Kidney (tissue), 14 donors: ENCODE measurements around the gene CNOT3. TPM values are rescaled to one million over a fixed set of nuclear protein-coding genes. Genes with fewer than 3 reads are reported as not detected.

ENCODE experiments used
- DNase-seq, 5 donors: peaks; one replicate each; pipeline ENCODE4 v3.0.0-alpha.2; 2013 to 2020
- FAIRE-seq: peaks from 2 replicates; lab custom pipeline; 2012; peaks lifted over from hg19 to GRCh38; lab: Jason Lieb, UNC
- H3K27ac ChIP-seq, 2 donors: one replicate each; pipeline ENCODE4 v1.7.0; 2013; ENCODE audit warnings: low read depth in 2 of 2, low read length in 2 of 2, inconsistent platforms in 1 of 2
- H3K27me3 ChIP-seq: one replicate; pipeline ENCODE4 v1.7.1; 2013; ENCODE audit warnings: low read length, inconsistent platforms; ENCODE audit not compliant: control insufficient read depth, insufficient read depth
- H3K36me3 ChIP-seq, 3 donors: one replicate each; pipeline versions ENCODE4 v1.7.0 to v1.7.1; 2013; ENCODE audit warnings: low read length in 3 of 3, control low read depth in 1 of 3, inconsistent platforms in 1 of 3; ENCODE audit not compliant: insufficient read depth in 3 of 3, control insufficient read depth in 2 of 3
- H3K4me1 ChIP-seq, 3 donors: one replicate each; pipeline versions ENCODE4 v1.7.0 to v1.7.1; 2013; ENCODE audit warnings: low read length in 3 of 3, inconsistent platforms in 1 of 3, low read depth in 1 of 3; ENCODE audit not compliant: control insufficient read depth in 2 of 3, insufficient read depth in 2 of 3
- H3K4me3 ChIP-seq, 3 donors: one replicate each; pipeline versions ENCODE4 v1.7.0 to v1.8.1; 2013; ENCODE audit warnings: low read length in 3 of 3, control low read depth in 1 of 3, inconsistent platforms in 1 of 3
- H3K9ac ChIP-seq, 3 donors: one replicate each; pipeline versions ENCODE4 v1.7.0 to v1.7.1; 2013; ENCODE audit warnings: low read length in 3 of 3, control low read depth in 1 of 3, inconsistent platforms in 1 of 3
- H3K9me3 ChIP-seq, 3 donors: one replicate each; pipeline versions ENCODE4 v1.7.0 to v1.7.1; 2013; ENCODE audit warnings: low read length in 3 of 3, control low read depth in 1 of 3, inconsistent platforms in 1 of 3; ENCODE audit not compliant: control insufficient read depth in 2 of 3, insufficient read depth in 1 of 3
- intact Hi-C: fragments of 100-400 bp; cut with DNase I; formaldehyde crosslinking; loops from one replicate; pipeline ENCODE4 v1.11.1; 2022
- polyA plus RNA-seq: library from polyadenylated mRNA; stranded (reverse); fragments of 350-450 nt; fragmentation: Illumina TruSeq; extraction: RNeasy Lipid Tissue Mini Kit (QIAGEN cat#74804); gene quantifications from one replicate; pipeline ENCODE4 v1.2.3, GENCODE V29; 2014; ENCODE audit warnings: low read depth, low replicate concordance; ENCODE audit not compliant: insufficient read depth
- total RNA-seq: library from RNA; stranded (reverse); fragmentation: NEBNext Ultra II Directional; extraction: Animal tissue kit (Norgen Biotek cat#: 25700); gene quantifications from one replicate; pipeline ENCODE4 v1.2.1, GENCODE V29; 2021
- TF ChIP-seq, protein P1 (sequence below): IDR thresholded peaks from 3 replicates; pipeline ENCODE4 v1.5.1; 2012; ENCODE audit warnings: mild to moderate bottlenecking, moderate library complexity, borderline replicate concordance; ENCODE audit not compliant: insufficient read depth; ENCODE audit errors: extremely low read depth
- donor health status: control.
- donor health status: control.
- donor health status: control.
- donor health status: control.
- donor health status: control.
- donor health status: DM: yes; HTN: yes; CAD: no.
- donor health status: Normal renal cell carcinoma (clear cell type).

The CNOT3 gene
- total and polyA plus RNA-seq, 2 donors from 2014 or later: 30.8 to 38.1 TPM

DNA sequence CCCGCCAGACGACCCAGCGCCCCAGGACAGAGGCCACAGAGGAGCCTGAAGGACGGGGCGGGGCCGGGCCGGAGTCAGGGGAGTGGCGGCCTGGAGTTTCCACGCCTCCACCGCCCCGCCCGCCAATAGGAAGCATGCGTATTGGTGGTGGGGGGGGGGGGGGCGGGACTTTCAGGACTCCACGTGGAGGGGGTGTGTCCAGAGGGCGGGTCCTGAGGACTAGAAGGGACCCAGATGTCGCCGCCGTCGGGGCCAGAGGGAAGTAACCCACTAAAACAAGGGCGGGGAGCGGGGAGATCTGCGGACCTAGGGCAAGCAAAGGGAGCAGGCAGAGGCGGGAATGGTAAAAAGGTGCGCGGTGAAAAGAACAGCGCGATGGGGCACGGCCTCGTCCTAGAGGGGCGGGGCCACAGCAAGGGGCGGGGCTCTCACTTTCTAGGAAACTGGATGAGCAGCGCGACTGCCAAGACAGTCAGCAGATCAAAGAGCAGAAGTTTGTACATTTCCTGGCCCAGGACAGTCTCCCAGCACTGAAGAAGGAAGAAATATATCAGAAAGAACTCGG is 24.8 kb downstream of the CNOT3 start:
- intact Hi-C loops: no loop called here
- Histone ChIP-seq H3K9me3 (no peaks in the 10 kb centered on the region), H3K4me1 (peaks cover 0 to 25% (median 13%) of the 10 kb centered on the region in 3 donors), H3K27me3 (no peaks in the 10 kb centered on the region), H3K9ac (no peak overlapping the region), H3K27ac (peak overlapping the region in 1 of 2 donors; percentile 57), H3K36me3 (peaks cover 0 to 7% (median 5%) of the 10 kb centered on the region in 3 donors), H3K4me3 (peak overlapping the region; percentile 35 to 51 (median 49))
- peak; percentile 74 to 96 (median 90) for DNase-seq
- FAIRE-seq: no peak
- TF ChIP-seq, protein P1, sequence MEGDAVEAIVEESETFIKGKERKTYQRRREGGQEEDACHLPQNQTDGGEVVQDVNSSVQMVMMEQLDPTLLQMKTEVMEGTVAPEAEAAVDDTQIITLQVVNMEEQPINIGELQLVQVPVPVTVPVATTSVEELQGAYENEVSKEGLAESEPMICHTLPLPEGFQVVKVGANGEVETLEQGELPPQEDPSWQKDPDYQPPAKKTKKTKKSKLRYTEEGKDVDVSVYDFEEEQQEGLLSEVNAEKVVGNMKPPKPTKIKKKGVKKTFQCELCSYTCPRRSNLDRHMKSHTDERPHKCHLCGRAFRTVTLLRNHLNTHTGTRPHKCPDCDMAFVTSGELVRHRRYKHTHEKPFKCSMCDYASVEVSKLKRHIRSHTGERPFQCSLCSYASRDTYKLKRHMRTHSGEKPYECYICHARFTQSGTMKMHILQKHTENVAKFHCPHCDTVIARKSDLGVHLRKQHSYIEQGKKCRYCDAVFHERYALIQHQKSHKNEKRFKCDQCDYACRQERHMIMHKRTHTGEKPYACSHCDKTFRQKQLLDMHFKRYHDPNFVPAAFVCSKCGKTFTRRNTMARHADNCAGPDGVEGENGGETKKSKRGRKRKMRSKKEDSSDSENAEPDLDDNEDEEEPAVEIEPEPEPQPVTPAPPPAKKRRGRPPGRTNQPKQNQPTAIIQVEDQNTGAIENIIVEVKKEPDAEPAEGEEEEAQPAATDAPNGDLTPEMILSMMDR: no peak

DNA sequence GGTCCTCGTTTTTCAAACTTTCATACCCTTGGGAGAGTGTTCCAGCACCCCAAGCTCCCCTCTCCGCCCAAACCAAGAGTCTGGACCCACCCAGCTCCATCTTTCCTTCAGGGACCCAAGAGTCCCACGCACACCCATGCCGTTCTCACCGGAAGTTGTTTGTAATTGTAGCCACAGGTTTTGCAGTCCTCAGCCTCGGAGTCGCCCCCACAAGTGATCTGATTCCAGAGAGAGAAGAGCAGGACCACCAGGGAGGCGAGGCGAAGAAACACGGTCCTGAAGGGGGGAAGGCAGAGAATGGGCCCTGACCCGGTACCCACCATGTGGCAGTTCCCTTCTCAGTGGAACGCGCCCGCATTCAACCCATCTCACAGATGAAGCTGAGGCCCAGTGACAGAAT is 25.3 kb downstream of the CNOT3 start:
- peak overlapping the region in 1 of 3 donors; percentile 49 for H3K4me3 ChIP-seq
- no peak for FAIRE-seq
- TF ChIP-seq, protein P1: no peak

DNA sequence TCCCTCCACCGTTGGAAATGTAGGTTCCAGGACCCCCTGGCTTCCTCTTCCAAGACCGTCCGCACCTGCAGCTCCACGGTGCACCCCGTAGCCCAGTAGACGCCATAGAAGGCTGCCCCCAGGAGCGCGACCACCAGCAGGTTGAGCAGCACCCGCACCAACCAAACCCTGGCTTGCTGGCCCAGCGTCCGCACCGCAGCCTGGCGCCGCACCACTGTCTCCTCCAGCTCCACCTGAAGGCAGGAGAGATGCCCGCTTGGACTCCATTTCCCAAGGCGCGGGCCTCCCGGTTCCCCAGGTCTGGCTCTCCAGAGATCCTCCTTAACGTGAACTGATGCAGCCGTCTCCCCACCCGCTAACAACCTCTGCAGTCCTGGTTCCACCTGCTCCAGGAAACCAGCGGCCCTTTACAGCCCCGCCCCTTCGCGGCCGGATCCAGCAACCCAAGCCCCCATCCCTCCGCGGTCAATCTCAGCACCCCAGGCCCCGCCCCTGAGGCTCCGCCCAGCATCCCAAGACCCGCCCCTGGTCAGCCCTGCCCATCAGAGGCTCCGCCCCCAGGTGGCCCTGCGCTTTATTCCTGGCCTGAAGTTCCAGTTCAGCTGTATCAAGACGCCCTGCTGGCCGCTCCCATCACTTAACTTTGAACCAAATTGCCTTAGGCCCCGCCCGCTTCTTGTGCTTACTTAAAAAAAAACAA is 27.0 kb downstream of the CNOT3 start:
- H3K27ac ChIP-seq: no peak overlapping the region
- H3K27me3 ChIP-seq: no peaks in the 10 kb centered on the region
- no peak overlapping the region for H3K4me3 ChIP-seq
- H3K36me3 ChIP-seq: no peaks in the 10 kb centered on the region
- peaks cover 0 to 17% (median 5%) of the 10 kb centered on the region in 3 donors for H3K4me1 ChIP-seq
- FAIRE-seq (no peak), DNase-seq (peak; percentile 50 to 93 (median 76))
- TF ChIP-seq, protein P1: no peak
- H3K9me3 ChIP-seq: no peaks in the 10 kb centered on the region
- intact Hi-C loops: no loop called here
- no peak overlapping the region for H3K9ac ChIP-seq

More for the DNA sequence above, 25.3 kb downstream of the CNOT3 start:
- Histone ChIP-seq H3K9me3 (no peaks in the 10 kb centered on the region), H3K27me3 (no peaks in the 10 kb centered on the region), H3K9ac (peak overlapping the region in 1 of 3 donors; percentile 40), H3K27ac (peak overlapping the region in 1 of 2 donors; percentile 57), H3K4me1 (peaks cover 0 to 25% (median 13%) of the 10 kb centered on the region in 3 donors), H3K36me3 (peaks cover 0 to 5% (median 2%) of the 10 kb centered on the region in 3 donors)
- intact Hi-C loops: no loop called here
- DNase-seq: peak in 1 of 5 donors; percentile 72
